ENCODE results near the gene CRCP.

Gene CRCP

GRCh38 chr7:66189695-66190503 is 75.3 kb downstream of the CRCP start:
- DNase-seq (ENCODE audit: low spot score): no peak

- no peak for DNase-seq (ENCODE audit: low spot score)
Measured at GRCh38 chr7:66190504-66190857, 75.8 kb downstream of the CRCP start.

GRCh38 chr7:66193146-66193725 is 78.6 kb downstream of the CRCP start:
- no peak for DNase-seq (ENCODE audit: low spot score)

DNA sequence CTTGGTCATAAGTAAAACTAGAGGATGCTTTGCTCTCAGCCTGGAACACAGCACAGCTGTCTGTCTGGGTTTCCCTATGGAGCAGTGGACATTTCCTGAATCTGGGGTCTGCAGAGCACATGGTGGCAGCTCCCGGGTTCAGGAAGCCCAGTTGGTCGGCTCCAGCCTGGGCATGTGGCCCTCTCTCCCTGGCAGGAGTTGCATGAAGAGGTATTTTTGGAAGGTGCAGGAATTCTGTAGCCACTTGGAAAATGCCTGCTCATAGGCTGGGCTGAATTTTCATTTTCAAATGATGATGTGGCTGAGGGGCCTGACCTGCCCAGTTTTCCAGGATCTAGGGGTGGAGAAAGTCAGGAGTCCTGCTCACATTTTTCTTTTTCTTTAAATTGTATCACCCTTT is 83.8 kb downstream of the CRCP start:
- DNase-seq (ENCODE audit: low spot score): no peak

GRCh38 chr7:66198956-66199355 is 84.3 kb downstream of the CRCP start:
- no peak for DNase-seq (ENCODE audit: low spot score)

DNA sequence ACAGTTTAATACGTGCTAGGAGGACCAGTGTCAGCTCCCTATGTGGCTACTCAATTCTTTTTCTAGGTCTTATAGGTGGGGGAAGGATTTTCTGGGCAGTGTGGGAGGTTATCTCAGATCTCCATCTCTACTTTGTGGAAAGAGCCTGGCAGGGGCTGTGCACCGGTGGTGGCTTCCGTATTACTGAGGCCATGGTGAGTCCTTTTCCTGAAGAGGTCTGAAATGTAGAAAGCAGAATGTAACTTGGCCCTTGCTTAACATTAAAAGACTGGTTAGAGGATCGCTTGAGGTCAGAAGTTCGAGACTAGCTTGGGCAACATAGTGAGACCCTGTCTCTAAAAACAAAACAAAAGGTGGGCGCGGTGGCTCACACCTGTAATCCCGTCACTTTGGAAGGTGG is 87.8 kb downstream of the CRCP start:
- DNase-seq (ENCODE audit: low spot score): no peak

Measured in putamen (tissue), 1 donor.